ENCODE measurements around the gene SLC7A1.

DNA sequence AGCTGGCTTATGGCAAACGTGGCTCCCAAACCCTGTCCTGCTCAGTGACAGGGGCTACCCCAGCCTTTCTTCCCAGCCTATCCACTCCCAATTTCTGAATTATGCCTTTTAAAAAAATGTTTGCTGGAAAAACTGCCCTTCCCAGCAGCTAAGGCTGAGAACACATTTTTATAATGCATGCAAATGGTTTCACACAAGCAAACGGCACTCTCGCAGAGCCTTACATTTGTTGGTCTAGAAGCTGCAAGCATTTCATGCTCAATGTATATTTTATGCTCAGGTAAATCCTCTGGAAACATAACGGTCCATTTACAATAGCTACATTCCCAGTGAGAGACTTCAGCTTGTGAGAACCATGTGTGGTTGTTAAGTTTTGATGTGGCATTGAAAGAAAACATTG, 61.4 kb downstream of the SLC7A1 start:
- TF ChIP-seq, protein P1, sequence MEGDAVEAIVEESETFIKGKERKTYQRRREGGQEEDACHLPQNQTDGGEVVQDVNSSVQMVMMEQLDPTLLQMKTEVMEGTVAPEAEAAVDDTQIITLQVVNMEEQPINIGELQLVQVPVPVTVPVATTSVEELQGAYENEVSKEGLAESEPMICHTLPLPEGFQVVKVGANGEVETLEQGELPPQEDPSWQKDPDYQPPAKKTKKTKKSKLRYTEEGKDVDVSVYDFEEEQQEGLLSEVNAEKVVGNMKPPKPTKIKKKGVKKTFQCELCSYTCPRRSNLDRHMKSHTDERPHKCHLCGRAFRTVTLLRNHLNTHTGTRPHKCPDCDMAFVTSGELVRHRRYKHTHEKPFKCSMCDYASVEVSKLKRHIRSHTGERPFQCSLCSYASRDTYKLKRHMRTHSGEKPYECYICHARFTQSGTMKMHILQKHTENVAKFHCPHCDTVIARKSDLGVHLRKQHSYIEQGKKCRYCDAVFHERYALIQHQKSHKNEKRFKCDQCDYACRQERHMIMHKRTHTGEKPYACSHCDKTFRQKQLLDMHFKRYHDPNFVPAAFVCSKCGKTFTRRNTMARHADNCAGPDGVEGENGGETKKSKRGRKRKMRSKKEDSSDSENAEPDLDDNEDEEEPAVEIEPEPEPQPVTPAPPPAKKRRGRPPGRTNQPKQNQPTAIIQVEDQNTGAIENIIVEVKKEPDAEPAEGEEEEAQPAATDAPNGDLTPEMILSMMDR (IDR thresholded peaks at IDR 0.05) = no peak
- no peak for TF ChIP-seq POLR2A (IDR thresholded peaks at IDR 0.05)
- TF ChIP-seq EP300 (IDR thresholded peaks at IDR 0.05) = no peak
- TF ChIP-seq POLR2AphosphoS5 (IDR thresholded peaks at IDR 0.05) = no peak
